ENCODE measurements around the gene BRWD1.

The BRWD1 gene

GRCh38 chr21:39344848-39345247 lies 31.4 kb upstream of the BRWD1 start:
- TF ChIP-seq CTCF (IDR thresholded peaks at IDR 0.05), result no peak
- DNase-seq (ENCODE audit: low spot score), result no peak
- Histone ChIP-seq H3K27ac (no peak overlapping the region), H3K4me3 (no peak overlapping the region)

- Histone ChIP-seq H3K27ac (no peak overlapping the region), H3K4me3 (no peak overlapping the region)
- no peak for DNase-seq (ENCODE audit: low spot score)
- TF ChIP-seq CTCF (IDR thresholded peaks at IDR 0.05), result no peak
Observed at GRCh38 chr21:39341249-39341923, 28.0 kb upstream of the BRWD1 start.

GRCh38 chr21:39340687-39341086 lies 27.3 kb upstream of the BRWD1 start:
- no peak for DNase-seq (ENCODE audit: low spot score)
- Histone ChIP-seq H3K4me3 (no peak overlapping the region), H3K27ac (no peak overlapping the region)
- TF ChIP-seq CTCF (IDR thresholded peaks at IDR 0.05), result no peak

GRCh38 chr21:39339231-39339630 lies 25.8 kb upstream of the BRWD1 start:
- no peak for DNase-seq (ENCODE audit: low spot score)
- no peak for TF ChIP-seq CTCF (IDR thresholded peaks at IDR 0.05)
- no peak overlapping the region for H3K4me3 ChIP-seq
- H3K27ac ChIP-seq, result no peak overlapping the region

- no peak overlapping the region for H3K4me3 ChIP-seq
- H3K27ac ChIP-seq, result no peak overlapping the region
- no peak for DNase-seq (ENCODE audit: low spot score)
- no peak for TF ChIP-seq CTCF (IDR thresholded peaks at IDR 0.05)
Observed at GRCh38 chr21:39336457-39337008, 23.1 kb upstream of the BRWD1 start.

- H3K27ac ChIP-seq, result no peak overlapping the region
- no peak for DNase-seq (ENCODE audit: low spot score)
- H3K4me3 ChIP-seq, result no peak overlapping the region
- no peak for TF ChIP-seq CTCF (IDR thresholded peaks at IDR 0.05)
Observed at GRCh38 chr21:39334611-39335010, 21.2 kb upstream of the BRWD1 start.

GRCh38 chr21:39332175-39332574 lies 18.7 kb upstream of the BRWD1 start:
- DNase-seq (ENCODE audit: low spot score), result no peak
- no peak overlapping the region for H3K27ac ChIP-seq
- no peak for TF ChIP-seq CTCF (IDR thresholded peaks at IDR 0.05)
- no peak overlapping the region for H3K4me3 ChIP-seq
